Rectal smooth muscle tissue (tissue), 1 donor: ENCODE measurements around the gene AQP7.

Experiments used
- H3K27ac ChIP-seq: one replicate; pipeline ENCODE4 v1.7.0; 2013; ENCODE audit warnings: low read depth, low read length, inconsistent platforms
- H3K27me3 ChIP-seq: one replicate; pipeline ENCODE4 v1.7.0; 2013; ENCODE audit warnings: low read length; ENCODE audit not compliant: control insufficient read depth, insufficient read depth
- H3K36me3 ChIP-seq: one replicate; pipeline ENCODE4 v1.7.0; 2013; ENCODE audit warnings: low read length; ENCODE audit not compliant: control insufficient read depth, insufficient read depth
- H3K4me1 ChIP-seq: one replicate; pipeline ENCODE4 v1.7.0; 2013; ENCODE audit warnings: low read length; ENCODE audit not compliant: control insufficient read depth, insufficient read depth
- H3K4me3 ChIP-seq: one replicate; pipeline ENCODE4 v1.7.0; 2013; ENCODE audit warnings: low read length
- H3K9ac ChIP-seq: one replicate; pipeline ENCODE4 v1.7.0; 2013; ENCODE audit warnings: low read length

The AQP7 gene

DNA sequence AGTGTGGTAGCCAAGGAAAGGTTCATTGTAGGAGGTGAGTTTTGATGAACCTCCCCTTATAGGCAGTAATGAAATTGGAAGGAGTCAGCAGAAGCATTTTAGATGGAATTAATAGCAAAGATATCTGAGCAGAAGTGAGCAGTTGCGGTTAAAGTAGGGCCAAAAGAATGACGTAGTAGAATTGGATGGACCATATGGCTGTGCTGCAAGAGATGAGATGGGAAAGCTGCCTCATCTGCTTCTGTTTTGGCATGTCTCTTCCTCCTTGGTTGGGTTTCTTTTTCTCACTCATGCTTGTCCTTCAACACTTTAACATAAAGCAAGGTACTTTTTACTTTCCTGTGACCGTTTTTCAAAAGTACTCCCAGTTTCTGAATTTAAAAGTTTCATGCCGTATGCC lies 55.8 kb downstream of the AQP7 start:
- Histone ChIP-seq H3K27ac (peak overlapping the region; percentile 85), H3K36me3 (peaks cover 26% of the 10 kb centered on the region), H3K4me1 (peaks cover 24% of the 10 kb centered on the region), H3K9ac (no peak overlapping the region), H3K4me3 (no peak overlapping the region), H3K27me3 (no peaks in the 10 kb centered on the region)

DNA sequence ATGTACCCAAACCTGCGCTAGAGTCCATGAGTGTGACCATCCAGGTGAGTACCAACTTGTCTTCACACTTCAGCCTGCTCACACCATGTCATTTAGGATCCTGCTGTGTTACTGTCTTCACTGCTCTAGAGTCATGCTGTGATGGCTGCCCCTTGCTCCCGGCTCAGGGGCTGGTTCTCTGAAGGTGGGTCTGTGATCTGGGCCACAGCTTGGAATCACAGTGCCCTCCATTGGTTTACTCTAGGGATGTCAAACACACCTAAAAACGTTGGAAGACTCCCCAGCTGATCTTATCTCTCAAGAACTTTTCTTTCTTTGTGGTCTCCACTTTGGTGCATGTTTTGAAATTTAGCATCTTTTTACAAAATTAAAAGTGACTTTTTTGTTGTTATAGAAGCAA lies 58.2 kb downstream of the AQP7 start:
- Histone ChIP-seq H3K27me3 (no peaks in the 10 kb centered on the region), H3K4me1 (peaks cover 11% of the 10 kb centered on the region), H3K4me3 (no peak overlapping the region), H3K36me3 (peaks cover 35% of the 10 kb centered on the region), H3K9ac (no peak overlapping the region), H3K27ac (no peak overlapping the region)

DNA sequence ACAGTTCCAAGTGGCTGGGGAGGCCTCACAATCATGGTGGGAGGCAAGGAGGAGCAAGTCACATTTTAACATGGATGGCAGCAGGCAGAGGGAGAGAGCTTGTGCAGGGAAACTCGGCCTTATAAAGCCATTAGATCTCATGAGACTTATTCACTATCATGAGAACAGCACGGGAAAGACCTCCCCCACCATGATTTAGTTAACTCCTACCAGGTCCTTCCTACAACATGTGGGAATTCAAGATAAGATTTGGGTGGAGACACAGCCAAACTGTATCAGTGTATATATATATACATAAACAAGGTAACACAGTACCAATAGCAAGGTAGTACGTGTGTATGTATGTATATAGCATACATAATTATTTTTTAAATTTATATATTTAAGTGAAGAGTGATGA lies 61.2 kb downstream of the AQP7 start:
- H3K4me1 ChIP-seq, result peaks cover under 1% of the 10 kb centered on the region
- no peak overlapping the region for H3K27ac ChIP-seq
- no peaks in the 10 kb centered on the region for H3K27me3 ChIP-seq
- H3K36me3 ChIP-seq, result peaks cover 27% of the 10 kb centered on the region
- no peak overlapping the region for H3K4me3 ChIP-seq
- no peak overlapping the region for H3K9ac ChIP-seq

DNA sequence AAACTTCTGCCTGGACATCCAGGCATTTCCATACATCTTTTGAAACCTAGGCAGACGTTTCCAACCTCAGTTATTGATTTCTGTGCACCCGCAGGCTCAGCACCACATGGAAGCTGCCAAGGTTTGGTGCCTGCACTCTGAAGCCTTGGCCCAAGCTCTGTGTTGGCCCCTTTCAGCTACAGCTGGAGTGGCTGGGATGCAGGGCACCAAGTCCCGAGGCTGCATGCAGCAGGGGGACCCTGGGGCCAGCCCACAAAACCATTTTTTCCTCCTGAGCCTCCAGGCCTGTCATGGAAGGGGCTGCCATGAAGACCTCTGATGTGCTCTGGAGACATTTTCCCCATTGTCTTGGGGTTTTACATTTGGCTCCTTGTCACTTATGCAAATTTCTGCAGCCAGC lies 62.2 kb downstream of the AQP7 start:
- no peak overlapping the region for H3K27ac ChIP-seq
- H3K4me3 ChIP-seq, result no peak overlapping the region
- H3K27me3 ChIP-seq, result no peaks in the 10 kb centered on the region
- peaks cover 21% of the 10 kb centered on the region for H3K36me3 ChIP-seq
- H3K9ac ChIP-seq, result no peak overlapping the region
- no peaks in the 10 kb centered on the region for H3K4me1 ChIP-seq
